ENCODE results near the gene TYW1.
"Not testable (repeated sequence)": the region's sequence is repeated elsewhere in the genome, so short reads cannot be mapped to it uniquely, and the experiment has no call there.

Gene TYW1

DNA sequence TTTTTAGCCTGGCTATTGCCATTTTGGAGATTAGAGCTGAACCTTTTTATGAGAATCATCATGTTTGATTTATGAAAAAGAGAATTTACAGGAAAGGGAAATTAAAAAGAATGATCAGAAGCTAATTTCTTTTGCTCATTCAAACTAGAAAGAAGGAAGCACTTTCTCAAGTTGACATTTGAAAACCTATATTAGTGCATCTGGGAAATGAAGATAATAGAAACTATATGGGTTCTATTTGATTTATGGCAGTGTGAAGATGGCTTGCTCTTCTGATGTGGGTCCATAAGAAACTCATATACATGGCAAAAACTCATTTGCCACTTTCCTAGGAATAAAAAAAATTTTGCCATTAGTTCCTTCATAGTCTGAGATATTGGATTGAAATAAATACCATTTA lies 152.5 kb downstream of the TYW1 start:
- not testable (repeated sequence) for H3K27ac ChIP-seq (ENCODE audit: insufficient read depth, low read depth, low read length, poor library complexity, severe bottlenecking); H3K4me3 ChIP-seq (ENCODE audit: insufficient read depth, low read depth, low read length); H3K36me3 ChIP-seq (ENCODE audit: control insufficient read depth, insufficient read depth, low read length); H3K4me1 ChIP-seq (ENCODE audit: control insufficient read depth, insufficient read depth, low read length); H3K27me3 ChIP-seq (ENCODE audit: control insufficient read depth, insufficient read depth, low read length, poor library complexity, severe bottlenecking); H3K9me3 ChIP-seq (ENCODE audit: control insufficient read depth, low read length)

DNA sequence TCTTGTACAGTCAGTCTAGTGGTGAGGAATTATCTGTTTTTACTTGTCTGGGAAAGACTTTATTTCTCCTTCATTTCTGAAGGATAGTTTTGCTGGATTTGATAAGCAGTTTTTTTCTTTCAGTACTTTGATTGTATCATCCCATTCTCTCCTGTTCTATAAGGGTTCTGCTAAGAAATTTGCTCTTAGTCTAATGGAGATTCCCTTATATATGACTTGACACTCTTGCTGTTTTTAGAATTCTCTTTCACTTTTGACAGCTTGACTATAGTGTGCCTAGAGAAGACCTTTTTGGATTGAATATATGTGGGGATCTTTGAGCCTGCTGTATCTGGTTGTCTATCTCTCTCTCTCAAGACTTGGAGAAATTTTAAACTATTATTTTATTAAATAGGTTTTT lies 157.7 kb downstream of the TYW1 start:
- not testable (repeated sequence) for H3K27me3 ChIP-seq (ENCODE audit: control insufficient read depth, insufficient read depth, low read length, poor library complexity, severe bottlenecking); H3K36me3 ChIP-seq (ENCODE audit: control insufficient read depth, insufficient read depth, low read length); H3K4me3 ChIP-seq (ENCODE audit: insufficient read depth, low read depth, low read length); H3K4me1 ChIP-seq (ENCODE audit: control insufficient read depth, insufficient read depth, low read length); H3K9me3 ChIP-seq (ENCODE audit: control insufficient read depth, low read length); H3K27ac ChIP-seq (ENCODE audit: insufficient read depth, low read depth, low read length, poor library complexity, severe bottlenecking)

DNA sequence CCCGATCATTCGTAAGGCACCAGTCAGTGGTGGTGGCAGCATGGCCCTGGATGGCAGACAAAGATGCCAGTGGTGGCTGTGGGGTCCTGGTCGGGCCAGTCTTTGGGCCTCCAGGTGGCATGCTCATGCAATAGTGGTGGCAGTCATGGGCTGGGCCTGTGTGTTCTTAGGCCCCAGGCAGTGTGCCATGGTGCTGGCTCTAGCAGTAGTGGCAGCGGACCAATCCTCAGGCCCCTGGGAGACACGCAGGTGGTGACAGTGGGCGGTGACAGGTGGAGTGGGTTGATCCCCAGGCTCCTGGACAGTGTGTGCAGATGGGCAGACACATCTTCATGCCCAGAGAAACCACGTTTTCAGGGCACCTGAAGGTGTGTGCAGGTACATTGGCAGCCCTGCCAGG lies 159.4 kb downstream of the TYW1 start:
- 56 to 57% methylated on average over 7 of the region's 7 CpGs for WGBS, 2 experiments
- not testable (repeated sequence) for H3K27me3 ChIP-seq (ENCODE audit: control insufficient read depth, insufficient read depth, low read length, poor library complexity, severe bottlenecking); H3K27ac ChIP-seq (ENCODE audit: insufficient read depth, low read depth, low read length, poor library complexity, severe bottlenecking); H3K9me3 ChIP-seq (ENCODE audit: control insufficient read depth, low read length); H3K4me1 ChIP-seq (ENCODE audit: control insufficient read depth, insufficient read depth, low read length); H3K36me3 ChIP-seq (ENCODE audit: control insufficient read depth, insufficient read depth, low read length); H3K4me3 ChIP-seq (ENCODE audit: insufficient read depth, low read depth, low read length)

DNA sequence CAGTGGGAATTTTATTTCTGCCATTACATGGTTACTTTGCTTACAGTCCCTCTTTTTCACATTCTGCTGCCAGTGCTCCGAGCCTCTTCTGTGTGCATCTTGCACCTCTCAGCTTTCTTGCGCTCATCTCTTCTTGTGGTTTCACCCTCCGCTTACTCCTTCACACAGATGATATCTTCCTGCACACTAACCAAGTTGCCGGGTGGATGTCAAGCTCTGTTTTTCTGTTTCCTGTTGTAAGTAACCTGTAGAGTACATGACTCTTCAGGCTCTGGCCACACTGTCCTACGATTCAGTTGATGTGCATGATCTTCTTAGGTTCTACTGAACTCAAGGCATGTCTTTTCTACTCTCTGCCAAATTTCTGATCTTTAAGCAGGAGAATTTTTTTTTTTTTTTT lies 166.7 kb downstream of the TYW1 start:
- not testable (repeated sequence) for H3K4me3 ChIP-seq (ENCODE audit: insufficient read depth, low read depth, low read length); H3K9me3 ChIP-seq (ENCODE audit: control insufficient read depth, low read length); H3K27me3 ChIP-seq (ENCODE audit: control insufficient read depth, insufficient read depth, low read length, poor library complexity, severe bottlenecking); H3K36me3 ChIP-seq (ENCODE audit: control insufficient read depth, insufficient read depth, low read length); H3K4me1 ChIP-seq (ENCODE audit: control insufficient read depth, insufficient read depth, low read length); H3K27ac ChIP-seq (ENCODE audit: insufficient read depth, low read depth, low read length, poor library complexity, severe bottlenecking)
- WGBS, 2 experiments: 100% methylated on average over 2 of the region's 5 CpGs

DNA sequence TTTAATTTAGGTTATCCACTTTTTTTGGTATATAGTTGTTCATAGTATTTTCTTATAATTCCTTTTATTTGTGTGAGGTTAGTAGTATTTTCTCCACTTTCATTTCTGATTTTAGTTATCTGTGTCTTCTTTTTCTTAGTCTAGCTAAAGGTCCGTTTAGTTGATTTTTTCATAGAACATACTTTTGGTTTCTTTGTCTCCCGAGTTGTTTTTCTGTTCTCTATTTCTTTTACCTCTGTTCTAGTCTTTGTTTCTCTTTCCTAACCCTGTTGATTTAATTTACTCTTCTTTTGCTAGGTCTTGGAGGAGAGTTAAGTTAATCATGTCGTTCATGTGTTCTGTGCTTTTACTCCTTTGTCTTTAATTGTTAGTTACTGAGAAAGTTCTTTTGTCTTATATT lies 174.5 kb downstream of the TYW1 start:
- H3K27ac ChIP-seq (ENCODE audit: insufficient read depth, low read depth, low read length, poor library complexity, severe bottlenecking); H3K9me3 ChIP-seq (ENCODE audit: control insufficient read depth, low read length); H3K36me3 ChIP-seq (ENCODE audit: control insufficient read depth, insufficient read depth, low read length); H3K4me1 ChIP-seq (ENCODE audit: control insufficient read depth, insufficient read depth, low read length); H3K4me3 ChIP-seq (ENCODE audit: insufficient read depth, low read depth, low read length); H3K27me3 ChIP-seq (ENCODE audit: control insufficient read depth, insufficient read depth, low read length, poor library complexity, severe bottlenecking): not testable (repeated sequence)
- WGBS, 2 experiments: 87 to 94% methylated on average over 3 of the region's 3 CpGs

DNA sequence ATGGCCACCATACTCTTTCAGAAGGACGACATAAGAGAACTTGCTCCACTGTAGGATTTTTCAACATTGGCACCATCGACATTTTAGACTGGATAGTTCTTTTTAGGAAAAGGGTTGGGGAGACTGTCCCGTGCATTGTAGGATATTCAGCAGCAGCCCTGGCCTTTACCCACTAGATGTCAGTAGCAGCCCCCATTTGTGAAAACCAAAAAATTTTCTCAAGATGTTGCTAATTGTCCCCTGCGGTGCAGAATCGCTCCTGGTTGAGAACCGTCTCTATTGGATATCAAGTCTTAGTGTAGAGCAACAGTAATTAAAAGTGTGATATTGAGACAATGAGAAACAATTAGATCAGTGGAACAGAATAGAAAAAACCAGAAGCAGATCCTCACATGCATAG lies 180.1 kb downstream of the TYW1 start:
- WGBS, 2 experiments: 85 to 97% methylated on average over 4 of the region's 6 CpGs
- not testable (repeated sequence) for H3K4me3 ChIP-seq (ENCODE audit: insufficient read depth, low read depth, low read length); H3K9me3 ChIP-seq (ENCODE audit: control insufficient read depth, low read length); H3K27ac ChIP-seq (ENCODE audit: insufficient read depth, low read depth, low read length, poor library complexity, severe bottlenecking); H3K27me3 ChIP-seq (ENCODE audit: control insufficient read depth, insufficient read depth, low read length, poor library complexity, severe bottlenecking); H3K4me1 ChIP-seq (ENCODE audit: control insufficient read depth, insufficient read depth, low read length); H3K36me3 ChIP-seq (ENCODE audit: control insufficient read depth, insufficient read depth, low read length)

- H3K36me3 ChIP-seq (ENCODE audit: control insufficient read depth, insufficient read depth, low read length); H3K4me1 ChIP-seq (ENCODE audit: control insufficient read depth, insufficient read depth, low read length); H3K27ac ChIP-seq (ENCODE audit: insufficient read depth, low read depth, low read length, poor library complexity, severe bottlenecking); H3K9me3 ChIP-seq (ENCODE audit: control insufficient read depth, low read length); H3K4me3 ChIP-seq (ENCODE audit: insufficient read depth, low read depth, low read length); H3K27me3 ChIP-seq (ENCODE audit: control insufficient read depth, insufficient read depth, low read length, poor library complexity, severe bottlenecking): not testable (repeated sequence)
- no CpG with 5 or more reads among the region's 5 CpGs for WGBS, 2 experiments
These were observed 182.5 kb downstream of the TYW1 start for GRCh38 chr7:67178915-67179688.

GRCh38 chr7:67182956-67183750 lies 186.5 kb downstream of the TYW1 start:
- 88 to 95% methylated on average over 6 to 12 of the region's 17 CpGs for WGBS, 2 experiments

GRCh38 chr7:67184912-67185659 lies 188.5 kb downstream of the TYW1 start:
- not testable (repeated sequence) for H3K4me3 ChIP-seq (ENCODE audit: insufficient read depth, low read depth, low read length); H3K9me3 ChIP-seq (ENCODE audit: control insufficient read depth, low read length); H3K4me1 ChIP-seq (ENCODE audit: control insufficient read depth, insufficient read depth, low read length); H3K36me3 ChIP-seq (ENCODE audit: control insufficient read depth, insufficient read depth, low read length); H3K27me3 ChIP-seq (ENCODE audit: control insufficient read depth, insufficient read depth, low read length, poor library complexity, severe bottlenecking); H3K27ac ChIP-seq (ENCODE audit: insufficient read depth, low read depth, low read length, poor library complexity, severe bottlenecking)
- 50 to 54% methylated on average over 7 of the region's 10 CpGs for WGBS, 2 experiments

More at GRCh38 chr7:67182956-67183750, 186.5 kb downstream of the TYW1 start:
- H3K27ac ChIP-seq (ENCODE audit: insufficient read depth, low read depth, low read length, poor library complexity, severe bottlenecking); H3K36me3 ChIP-seq (ENCODE audit: control insufficient read depth, insufficient read depth, low read length); H3K27me3 ChIP-seq (ENCODE audit: control insufficient read depth, insufficient read depth, low read length, poor library complexity, severe bottlenecking); H3K9me3 ChIP-seq (ENCODE audit: control insufficient read depth, low read length); H3K4me1 ChIP-seq (ENCODE audit: control insufficient read depth, insufficient read depth, low read length); H3K4me3 ChIP-seq (ENCODE audit: insufficient read depth, low read depth, low read length): not testable (repeated sequence)

DNA sequence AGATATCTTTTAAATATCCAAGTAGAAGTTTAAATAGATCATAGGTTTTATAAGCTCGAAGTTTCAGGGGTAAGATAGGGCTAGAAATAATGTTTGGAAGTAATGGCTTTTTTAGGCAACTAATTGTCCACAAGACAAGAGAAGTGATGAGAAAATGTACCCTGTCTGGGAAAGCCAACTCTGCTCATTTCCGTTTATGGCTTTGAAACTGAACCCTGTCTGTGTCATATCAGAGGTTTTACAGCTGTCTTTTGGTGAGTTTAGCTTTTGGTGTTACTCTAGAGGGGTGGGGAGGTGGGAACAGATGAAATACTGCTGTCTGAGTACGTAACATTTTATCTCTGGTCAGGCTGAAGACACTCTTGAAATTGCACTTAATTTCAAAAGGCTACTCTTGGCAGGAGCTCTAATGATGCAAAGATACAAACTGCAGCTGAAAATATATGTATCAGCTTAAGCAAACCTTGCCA lies 189.1 kb downstream of the TYW1 start:
- not testable (repeated sequence) for H3K27ac ChIP-seq (ENCODE audit: insufficient read depth, low read depth, low read length, poor library complexity, severe bottlenecking); H3K27me3 ChIP-seq (ENCODE audit: control insufficient read depth, insufficient read depth, low read length, poor library complexity, severe bottlenecking)
- WGBS, 2 experiments: 81 to 92% methylated on average over 1 of the region's 3 CpGs

More for the DNA sequence above, 189.1 kb downstream of the TYW1 start:
- not testable (repeated sequence) for H3K9me3 ChIP-seq (ENCODE audit: control insufficient read depth, low read length); H3K4me3 ChIP-seq (ENCODE audit: insufficient read depth, low read depth, low read length); H3K36me3 ChIP-seq (ENCODE audit: control insufficient read depth, insufficient read depth, low read length); H3K4me1 ChIP-seq (ENCODE audit: control insufficient read depth, insufficient read depth, low read length)
